HEK293 (cell line): ENCODE results near the gene CAPN10.

ENCODE experiments used
- BCL11B ChIP-seq: fragments of 450-650 bp; formaldehyde crosslinking; IDR thresholded peaks from 2 replicates; pipeline ENCODE4 v1.5.1; 2016; ENCODE audit warnings: low read depth, missing biosample characterization, missing genetic modification characterization
- FEZF1 ChIP-seq: fragments of 450-650 bp; formaldehyde crosslinking; IDR thresholded peaks from 2 replicates; pipeline ENCODE4 v1.5.1; 2016; ENCODE audit warnings: missing biosample characterization, missing genetic modification characterization
- HOXC10 ChIP-seq: sonication (generic); formaldehyde crosslinking; IDR thresholded peaks from 2 replicates; pipeline ENCODE4 v1.8.1; 2023; ENCODE audit warnings: mild to moderate bottlenecking, missing genetic modification reagents
- KLF16 ChIP-seq: fragments of 450-650 bp; formaldehyde crosslinking; IDR thresholded peaks from 2 replicates; pipeline ENCODE4 v1.5.1; 2017; ENCODE audit warnings: missing biosample characterization, missing genetic modification characterization
- KLF7 ChIP-seq: fragments of 450-650 bp; formaldehyde crosslinking; IDR thresholded peaks from 2 replicates; pipeline ENCODE4 v1.5.1; 2016; ENCODE audit warnings: missing biosample characterization, missing genetic modification characterization, borderline replicate concordance
- OSR2 ChIP-seq: fragments of 450-650 bp; formaldehyde crosslinking; IDR thresholded peaks from 2 replicates; pipeline ENCODE4 v1.5.1; 2016; ENCODE audit warnings: missing biosample characterization, missing genetic modification characterization
- REPIN1 ChIP-seq: fragments of 450-650 bp; formaldehyde crosslinking; IDR thresholded peaks from 2 replicates; pipeline ENCODE4 v1.5.1; 2017; ENCODE audit warnings: missing biosample characterization, missing genetic modification characterization, low read depth
- SP7 ChIP-seq: fragments of 450-650 bp; formaldehyde crosslinking; IDR thresholded peaks from 2 replicates; pipeline ENCODE4 v1.5.1; 2016; ENCODE audit warnings: missing biosample characterization, missing genetic modification characterization
- YY1 ChIP-seq: fragments of 450-650 bp; formaldehyde crosslinking; IDR thresholded peaks from 2 replicates; pipeline ENCODE4 v1.5.1; 2018; ENCODE audit warnings: missing biosample characterization, missing genetic modification characterization
- ZFP3 ChIP-seq: fragments of 450-650 bp; formaldehyde crosslinking; IDR thresholded peaks from 2 replicates; pipeline ENCODE4 v1.5.1; 2016; ENCODE audit warnings: low read depth, missing biosample characterization, missing genetic modification characterization
- ZNF114 ChIP-seq: fragments of 450-650 bp; formaldehyde crosslinking; IDR thresholded peaks from 2 replicates; pipeline ENCODE4 v1.5.0; 2017; ENCODE audit warnings: missing biosample characterization, missing genetic modification characterization
- ZNF133 ChIP-seq: fragments of 450-650 bp; formaldehyde crosslinking; IDR thresholded peaks from 2 replicates; pipeline ENCODE4 v1.5.1; 2016; ENCODE audit warnings: missing biosample characterization, missing genetic modification characterization
- ZNF138 ChIP-seq: fragments of 450-650 bp; formaldehyde crosslinking; IDR thresholded peaks from 2 replicates; pipeline ENCODE4 v1.5.1; 2016; ENCODE audit warnings: missing biosample characterization, missing genetic modification characterization, borderline replicate concordance
- ZNF140 ChIP-seq: fragments of 450-650 bp; formaldehyde crosslinking; IDR thresholded peaks from 2 replicates; pipeline ENCODE4 v1.5.1; 2016; ENCODE audit warnings: missing biosample characterization, missing genetic modification characterization
- ZNF19 ChIP-seq: fragments of 450-650 bp; formaldehyde crosslinking; IDR thresholded peaks from 2 replicates; pipeline ENCODE4; 2016; ENCODE audit warnings: missing biosample characterization, missing genetic modification characterization, low read depth
- ZNF211 ChIP-seq: fragments of 450-650 bp; formaldehyde crosslinking; IDR thresholded peaks from 2 replicates; pipeline ENCODE4 v1.5.1; 2016; ENCODE audit warnings: low read depth, missing biosample characterization, missing genetic modification characterization
- ZNF214 ChIP-seq: fragments of 450-650 bp; formaldehyde crosslinking; IDR thresholded peaks from 2 replicates; pipeline ENCODE4 v1.5.1; 2017; ENCODE audit warnings: missing biosample characterization, mild to moderate bottlenecking, missing genetic modification characterization, borderline replicate concordance
- ZNF221 ChIP-seq: fragments of 450-650 bp; formaldehyde crosslinking; IDR thresholded peaks from 2 replicates; pipeline ENCODE4 v1.5.1; 2017; ENCODE audit warnings: missing biosample characterization, missing genetic modification characterization, borderline replicate concordance
- ZNF654 ChIP-seq: fragments of 450-650 bp; formaldehyde crosslinking; IDR thresholded peaks from 2 replicates; pipeline ENCODE4 v1.5.1; 2016; ENCODE audit warnings: low read depth, missing biosample characterization, missing genetic modification characterization
- ZNF660 ChIP-seq: fragments of 450-650 bp; IDR thresholded peaks from 2 replicates; pipeline ENCODE4 v1.5.1; 2018; ENCODE audit warnings: missing biosample characterization, mild to moderate bottlenecking, missing genetic modification characterization
- ZNF670 ChIP-seq: fragments of 450-650 bp; formaldehyde crosslinking; IDR thresholded peaks from 2 replicates; pipeline ENCODE4 v1.5.1; 2016; ENCODE audit warnings: missing biosample characterization, missing genetic modification characterization, low read depth
- ZSCAN16 ChIP-seq: fragments of 450-650 bp; formaldehyde crosslinking; IDR thresholded peaks from 2 replicates; pipeline ENCODE4 v1.5.1; 2016; ENCODE audit warnings: missing biosample characterization, missing genetic modification characterization
- TF ChIP-seq, protein P1 (sequence below): fragments of 450-650 bp; formaldehyde crosslinking; IDR thresholded peaks from 2 replicates; pipeline ENCODE4 v1.5.1; 2017; ENCODE audit warnings: missing biosample characterization, mild to moderate bottlenecking, missing genetic modification characterization, moderate library complexity
- TF ChIP-seq, protein P2 (sequence below): fragments of 450-650 bp; formaldehyde crosslinking; conservative IDR thresholded peaks from 2 replicates; pipeline ENCODE4 v1.5.1; 2016; ENCODE audit warnings: low read depth, missing biosample characterization, missing genetic modification characterization
- TF ChIP-seq, protein P3 (sequence below): fragments of 450-650 bp; formaldehyde crosslinking; IDR thresholded peaks from 2 replicates; pipeline ENCODE4 v1.5.1; 2016; ENCODE audit warnings: missing biosample characterization, missing genetic modification characterization
- TF ChIP-seq, protein P4 (sequence below): fragments of 450-650 bp; formaldehyde crosslinking; IDR thresholded peaks from 2 replicates; pipeline ENCODE4 v1.5.1; 2016; ENCODE audit warnings: missing biosample characterization, missing genetic modification characterization, borderline replicate concordance
- TF ChIP-seq, protein P5 (sequence below): fragments of 450-650 bp; formaldehyde crosslinking; IDR thresholded peaks from 2 replicates; pipeline ENCODE4 v1.5.1; 2016; ENCODE audit warnings: missing biosample characterization, missing genetic modification characterization
- TF ChIP-seq, protein P6 (sequence below): fragments of 450-650 bp; formaldehyde crosslinking; IDR thresholded peaks from 2 replicates; pipeline ENCODE4 v1.5.1; 2016; ENCODE audit warnings: missing biosample characterization, missing genetic modification characterization
- TF ChIP-seq, protein P7 (sequence below): fragments of 450-650 bp; formaldehyde crosslinking; IDR thresholded peaks from 2 replicates; pipeline ENCODE4 v1.5.1; 2016; ENCODE audit warnings: missing biosample characterization, missing genetic modification characterization

The CAPN10 gene

DNA sequence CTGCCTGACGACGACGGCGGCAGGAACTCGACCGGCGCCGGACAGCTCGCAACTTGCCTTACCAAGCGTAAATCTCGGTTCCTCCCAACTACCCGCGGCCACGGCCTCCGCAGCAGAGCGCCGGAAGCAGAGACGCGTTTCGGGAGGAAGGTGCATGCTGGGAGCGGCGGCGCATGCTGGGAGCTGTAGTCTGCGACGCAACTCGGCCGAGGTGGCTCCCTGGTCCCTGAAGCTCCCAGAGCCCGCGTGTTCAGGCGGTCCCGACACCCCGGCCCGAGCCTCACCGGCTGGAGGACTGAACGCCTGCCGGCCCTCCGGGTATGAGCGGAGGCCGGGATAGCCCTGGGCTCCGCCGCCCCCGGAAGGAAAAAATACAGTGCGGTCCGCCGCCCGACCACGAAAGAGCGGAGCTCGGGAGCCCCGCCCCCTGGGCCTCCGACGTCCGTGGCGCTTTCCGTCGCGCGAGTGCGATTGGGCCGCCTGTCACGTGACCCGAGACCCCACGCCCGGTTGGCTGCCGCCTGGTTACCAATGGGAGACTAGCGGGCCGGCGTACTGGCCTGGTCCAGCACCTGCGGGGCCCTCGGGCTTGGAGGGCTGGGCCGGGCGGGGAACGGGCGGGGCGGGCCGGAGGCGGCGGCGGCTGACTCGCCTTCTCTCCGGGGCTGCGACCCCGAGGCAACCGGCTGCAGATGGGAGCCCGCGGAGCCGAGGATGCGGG is at the start of gene CAPN10 (continued):
- TF ChIP-seq, protein P1, sequence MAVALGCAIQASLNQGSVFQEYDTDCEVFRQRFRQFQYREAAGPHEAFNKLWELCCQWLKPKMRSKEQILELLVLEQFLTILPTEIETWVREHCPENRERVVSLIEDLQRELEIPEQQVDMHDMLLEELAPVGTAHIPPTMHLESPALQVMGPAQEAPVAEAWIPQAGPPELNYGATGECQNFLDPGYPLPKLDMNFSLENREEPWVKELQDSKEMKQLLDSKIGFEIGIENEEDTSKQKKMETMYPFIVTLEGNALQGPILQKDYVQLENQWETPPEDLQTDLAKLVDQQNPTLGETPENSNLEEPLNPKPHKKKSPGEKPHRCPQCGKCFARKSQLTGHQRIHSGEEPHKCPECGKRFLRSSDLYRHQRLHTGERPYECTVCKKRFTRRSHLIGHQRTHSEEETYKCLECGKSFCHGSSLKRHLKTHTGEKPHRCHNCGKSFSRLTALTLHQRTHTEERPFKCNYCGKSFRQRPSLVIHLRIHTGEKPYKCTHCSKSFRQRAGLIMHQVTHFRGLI (tag by site-specific recombination) = no peak
- TF ChIP-seq BCL11B (no peak), ZNF214 (tag by site-specific recombination) (no peak), KLF16 (peak; percentile 78; the same call in 1 of the 2 replicates), ZNF140 (no peak), KLF7 (tag by site-specific recombination) (no peak), SP7 (tag by site-specific recombination) (no peak), HOXC10 (CRISPR knock-in tag) (no peak), ZNF670 (tag by site-specific recombination) (no peak), ZNF19 (no peak), FEZF1 (no peak), ZNF133 (tag by site-specific recombination) (no peak), ZNF114 (tag by site-specific recombination) (no peak), ZFP3 (tag by site-specific recombination) (no peak), REPIN1 (no peak), ZNF221 (tag by site-specific recombination) (no peak), ZNF654 (tag by site-specific recombination) (no peak), OSR2 (tag by site-specific recombination) (no peak), ZNF211 (tag by site-specific recombination) (no peak), ZNF660 (no peak), YY1 (tag by site-specific recombination) (no peak), ZNF138 (tag by site-specific recombination) (no peak), ZSCAN16 (no peak)
- TF ChIP-seq, protein P2, sequence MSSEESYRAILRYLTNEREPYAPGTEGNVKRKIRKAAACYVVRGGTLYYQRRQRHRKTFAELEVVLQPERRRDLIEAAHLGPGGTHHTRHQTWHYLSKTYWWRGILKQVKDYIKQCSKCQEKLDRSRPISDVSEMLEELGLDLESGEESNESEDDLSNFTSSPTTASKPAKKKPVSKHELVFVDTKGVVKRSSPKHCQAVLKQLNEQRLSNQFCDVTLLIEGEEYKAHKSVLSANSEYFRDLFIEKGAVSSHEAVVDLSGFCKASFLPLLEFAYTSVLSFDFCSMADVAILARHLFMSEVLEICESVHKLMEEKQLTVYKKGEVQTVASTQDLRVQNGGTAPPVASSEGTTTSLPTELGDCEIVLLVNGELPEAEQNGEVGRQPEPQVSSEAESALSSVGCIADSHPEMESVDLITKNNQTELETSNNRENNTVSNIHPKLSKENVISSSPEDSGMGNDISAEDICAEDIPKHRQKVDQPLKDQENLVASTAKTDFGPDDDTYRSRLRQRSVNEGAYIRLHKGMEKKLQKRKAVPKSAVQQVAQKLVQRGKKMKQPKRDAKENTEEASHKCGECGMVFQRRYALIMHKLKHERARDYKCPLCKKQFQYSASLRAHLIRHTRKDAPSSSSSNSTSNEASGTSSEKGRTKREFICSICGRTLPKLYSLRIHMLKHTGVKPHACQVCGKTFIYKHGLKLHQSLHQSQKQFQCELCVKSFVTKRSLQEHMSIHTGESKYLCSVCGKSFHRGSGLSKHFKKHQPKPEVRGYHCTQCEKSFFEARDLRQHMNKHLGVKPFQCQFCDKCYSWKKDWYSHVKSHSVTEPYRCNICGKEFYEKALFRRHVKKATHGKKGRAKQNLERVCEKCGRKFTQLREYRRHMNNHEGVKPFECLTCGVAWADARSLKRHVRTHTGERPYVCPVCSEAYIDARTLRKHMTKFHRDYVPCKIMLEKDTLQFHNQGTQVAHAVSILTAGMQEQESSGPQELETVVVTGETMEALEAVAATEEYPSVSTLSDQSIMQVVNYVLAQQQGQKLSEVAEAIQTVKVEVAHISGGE (tag by site-specific recombination) = peak; percentile 93
- TF ChIP-seq, protein P3, sequence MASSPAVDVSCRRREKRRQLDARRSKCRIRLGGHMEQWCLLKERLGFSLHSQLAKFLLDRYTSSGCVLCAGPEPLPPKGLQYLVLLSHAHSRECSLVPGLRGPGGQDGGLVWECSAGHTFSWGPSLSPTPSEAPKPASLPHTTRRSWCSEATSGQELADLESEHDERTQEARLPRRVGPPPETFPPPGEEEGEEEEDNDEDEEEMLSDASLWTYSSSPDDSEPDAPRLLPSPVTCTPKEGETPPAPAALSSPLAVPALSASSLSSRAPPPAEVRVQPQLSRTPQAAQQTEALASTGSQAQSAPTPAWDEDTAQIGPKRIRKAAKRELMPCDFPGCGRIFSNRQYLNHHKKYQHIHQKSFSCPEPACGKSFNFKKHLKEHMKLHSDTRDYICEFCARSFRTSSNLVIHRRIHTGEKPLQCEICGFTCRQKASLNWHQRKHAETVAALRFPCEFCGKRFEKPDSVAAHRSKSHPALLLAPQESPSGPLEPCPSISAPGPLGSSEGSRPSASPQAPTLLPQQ (tag by site-specific recombination) = no peak
- TF ChIP-seq, protein P4, sequence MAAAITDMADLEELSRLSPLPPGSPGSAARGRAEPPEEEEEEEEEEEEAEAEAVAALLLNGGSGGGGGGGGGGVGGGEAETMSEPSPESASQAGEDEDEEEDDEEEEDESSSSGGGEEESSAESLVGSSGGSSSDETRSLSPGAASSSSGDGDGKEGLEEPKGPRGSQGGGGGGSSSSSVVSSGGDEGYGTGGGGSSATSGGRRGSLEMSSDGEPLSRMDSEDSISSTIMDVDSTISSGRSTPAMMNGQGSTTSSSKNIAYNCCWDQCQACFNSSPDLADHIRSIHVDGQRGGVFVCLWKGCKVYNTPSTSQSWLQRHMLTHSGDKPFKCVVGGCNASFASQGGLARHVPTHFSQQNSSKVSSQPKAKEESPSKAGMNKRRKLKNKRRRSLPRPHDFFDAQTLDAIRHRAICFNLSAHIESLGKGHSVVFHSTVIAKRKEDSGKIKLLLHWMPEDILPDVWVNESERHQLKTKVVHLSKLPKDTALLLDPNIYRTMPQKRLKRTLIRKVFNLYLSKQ (tag by site-specific recombination) = no peak
- TF ChIP-seq, protein P5, sequence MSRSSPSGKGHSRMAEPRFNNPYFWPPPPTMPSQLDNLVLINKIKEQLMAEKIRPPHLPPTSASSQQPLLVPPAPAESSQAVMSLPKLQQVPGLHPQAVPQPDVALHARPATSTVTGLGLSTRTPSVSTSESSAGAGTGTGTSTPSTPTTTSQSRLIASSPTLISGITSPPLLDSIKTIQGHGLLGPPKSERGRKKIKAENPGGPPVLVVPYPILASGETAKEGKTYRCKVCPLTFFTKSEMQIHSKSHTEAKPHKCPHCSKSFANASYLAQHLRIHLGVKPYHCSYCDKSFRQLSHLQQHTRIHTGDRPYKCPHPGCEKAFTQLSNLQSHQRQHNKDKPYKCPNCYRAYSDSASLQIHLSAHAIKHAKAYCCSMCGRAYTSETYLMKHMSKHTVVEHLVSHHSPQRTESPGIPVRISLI (tag by site-specific recombination) = no peak
- TF ChIP-seq, protein P6, sequence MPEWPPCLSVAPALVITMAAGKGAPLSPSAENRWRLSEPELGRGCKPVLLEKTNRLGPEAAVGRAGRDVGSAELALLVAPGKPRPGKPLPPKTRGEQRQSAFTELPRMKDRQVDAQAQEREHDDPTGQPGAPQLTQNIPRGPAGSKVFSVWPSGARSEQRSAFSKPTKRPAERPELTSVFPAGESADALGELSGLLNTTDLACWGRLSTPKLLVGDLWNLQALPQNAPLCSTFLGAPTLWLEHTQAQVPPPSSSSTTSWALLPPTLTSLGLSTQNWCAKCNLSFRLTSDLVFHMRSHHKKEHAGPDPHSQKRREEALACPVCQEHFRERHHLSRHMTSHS (tag by site-specific recombination) = no peak
- TF ChIP-seq, protein P7, sequence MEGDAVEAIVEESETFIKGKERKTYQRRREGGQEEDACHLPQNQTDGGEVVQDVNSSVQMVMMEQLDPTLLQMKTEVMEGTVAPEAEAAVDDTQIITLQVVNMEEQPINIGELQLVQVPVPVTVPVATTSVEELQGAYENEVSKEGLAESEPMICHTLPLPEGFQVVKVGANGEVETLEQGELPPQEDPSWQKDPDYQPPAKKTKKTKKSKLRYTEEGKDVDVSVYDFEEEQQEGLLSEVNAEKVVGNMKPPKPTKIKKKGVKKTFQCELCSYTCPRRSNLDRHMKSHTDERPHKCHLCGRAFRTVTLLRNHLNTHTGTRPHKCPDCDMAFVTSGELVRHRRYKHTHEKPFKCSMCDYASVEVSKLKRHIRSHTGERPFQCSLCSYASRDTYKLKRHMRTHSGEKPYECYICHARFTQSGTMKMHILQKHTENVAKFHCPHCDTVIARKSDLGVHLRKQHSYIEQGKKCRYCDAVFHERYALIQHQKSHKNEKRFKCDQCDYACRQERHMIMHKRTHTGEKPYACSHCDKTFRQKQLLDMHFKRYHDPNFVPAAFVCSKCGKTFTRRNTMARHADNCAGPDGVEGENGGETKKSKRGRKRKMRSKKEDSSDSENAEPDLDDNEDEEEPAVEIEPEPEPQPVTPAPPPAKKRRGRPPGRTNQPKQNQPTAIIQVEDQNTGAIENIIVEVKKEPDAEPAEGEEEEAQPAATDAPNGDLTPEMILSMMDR (tag by site-specific recombination) = peak; percentile 14; the same call in 1 of the 2 replicates
